Spinal cord (tissue), 10 donors: ENCODE results near the gene UCHL3. TPM values are rescaled to one million over a fixed set of nuclear protein-coding genes. Genes with fewer than 3 reads are reported as not detected.

Source experiments
- DNase-seq, 6 donors: peaks; one replicate each; pipeline versions ENCODE4 v3.0.0 to v3.0.0-alpha.2; 2013 to 2015; ENCODE audit warnings: low spot score in 6 of 6, low read depth in 4 of 6
- H3K27ac ChIP-seq: one replicate; pipeline ENCODE4 v1.5.1; 2013; ENCODE audit warnings: low read depth, low read length, control low read depth
- H3K27me3 ChIP-seq: one replicate; pipeline ENCODE4 v1.6.1; 2013; ENCODE audit warnings: low read length; ENCODE audit not compliant: control insufficient read depth, insufficient read depth
- H3K36me3 ChIP-seq: one replicate; pipeline ENCODE4 v1.6.1; 2013; ENCODE audit warnings: low read length; ENCODE audit not compliant: control insufficient read depth, insufficient read depth
- H3K4me1 ChIP-seq: one replicate; pipeline ENCODE4 v1.6.1; 2013; ENCODE audit warnings: low read length; ENCODE audit not compliant: control insufficient read depth, insufficient read depth
- H3K4me3 ChIP-seq: one replicate; pipeline ENCODE4 v1.5.1; 2013; ENCODE audit warnings: low read depth, low read length, control low read depth
- H3K9me3 ChIP-seq: one replicate; pipeline ENCODE4 v1.6.1; 2013; ENCODE audit warnings: low read length; ENCODE audit not compliant: control insufficient read depth, insufficient read depth
- WGBS: methylation state at CpG from one replicate; pipeline ENCODE4 v1.1.5; 2013; ENCODE audit warnings: missing lambda C conversion rate; ENCODE audit not compliant: insufficient coverage; 5-methylcytosine and 5-hydroxymethylcytosine counted together
- polyA plus RNA-seq, 2 donors: library from polyadenylated mRNA; unstranded; fragments of 120-200 nt; gene quantifications; one replicate each; pipeline ENCODE4 v1.2.1, GENCODE V29; 2013; ENCODE audit not compliant: insufficient read length in 2 of 2
- total RNA-seq, 2 donors: library from RNA; depleted of rRNA in 1 of 2; stranded (reverse); fragments of 120-200 nt in 1 of 2; fragments of >200 nt in 1 of 2; gene quantifications; one replicate each; pipeline versions ENCODE4 v1.2.3 to v1.2.4, GENCODE V29; 2013 to 2014
- donor health status: healthy.

The UCHL3 gene
- total and polyA plus RNA-seq, 4 donors, result 31.6 to 47.4 (median 32.1) TPM

GRCh38 chr13:75651013-75651412 lies 101.4 kb downstream of the UCHL3 start:
- H3K36me3 ChIP-seq, result no peaks in the 10 kb centered on the region
- H3K9me3 ChIP-seq, result no peaks in the 10 kb centered on the region
- 100% methylated on average over 1 of the region's 2 CpGs for WGBS
- DNase-seq, result no peak
- no peak overlapping the region for H3K27ac ChIP-seq
- H3K4me1 ChIP-seq, result no peaks in the 10 kb centered on the region
- no peaks in the 10 kb centered on the region for H3K27me3 ChIP-seq
- no peak overlapping the region for H3K4me3 ChIP-seq

- WGBS, result no CpG with 5 or more reads among the region's 2 CpGs
- Histone ChIP-seq H3K4me1 (no peaks in the 10 kb centered on the region), H3K36me3 (no peaks in the 10 kb centered on the region), H3K4me3 (no peak overlapping the region), H3K9me3 (no peaks in the 10 kb centered on the region), H3K27ac (no peak overlapping the region), H3K27me3 (no peaks in the 10 kb centered on the region)
- peak in 1 of 6 donors; percentile 73 for DNase-seq
Observed at GRCh38 chr13:75652726-75653125, 103.1 kb downstream of the UCHL3 start.

Other genes with a start within 250 kb of the UCHL3 start
- 10 to 100 TPM; 11.1 to 19.2 TPM for gene TBC1D4, start 67.6 kb upstream of the UCHL3 start, total RNA-seq
- gene TBC1D4, start 67.6 kb upstream of the UCHL3 start, polyA plus RNA-seq, result 10 to 100 TPM; 12.8 to 13.5 TPM
- 100 to 1,000 TPM in 1 of 2 donors, 10 to 100 TPM in 1; 92.6 to 234 TPM for gene COMMD6, start 11.9 kb upstream of the UCHL3 start, total RNA-seq
- 100 to 1,000 TPM; 188 to 209 TPM for gene COMMD6, start 11.9 kb upstream of the UCHL3 start, polyA plus RNA-seq
- 10 to 100 TPM; 24.3 to 32.0 TPM for gene LMO7, start 86.5 kb downstream of the UCHL3 start, total RNA-seq
- gene LMO7, start 86.5 kb downstream of the UCHL3 start, polyA plus RNA-seq, result 10 to 100 TPM; 10.8 to 16.4 TPM